Prostate gland (tissue), 2 donors: ENCODE measurements around the gene OBSL1.

Experiments
- POLR2AphosphoS5 ChIP-seq: sonication (generic); formaldehyde crosslinking; IDR thresholded peaks from one replicate; pipeline ENCODE4 v1.6.1; 2017; ENCODE audit warnings: antibody characterized with exemption
- TF ChIP-seq, protein P1 (sequence below), 4 experiments: fragments of 200-600 bp in 2 of 4; fragments of 450-650 bp in 2 of 4; sonication (generic) in 2 of 4; IDR thresholded peaks; 1 replicate in 3 of 4; 2 replicates in 1 of 4; pipeline ENCODE4 v1.5.1; 2016 to 2019; ENCODE audit warnings: antibody characterized with exemption in 4 of 4, mild to moderate bottlenecking in 2 of 4, moderate library complexity in 2 of 4

- TF ChIP-seq POLR2AphosphoS5: no peak
- TF ChIP-seq, protein P1, sequence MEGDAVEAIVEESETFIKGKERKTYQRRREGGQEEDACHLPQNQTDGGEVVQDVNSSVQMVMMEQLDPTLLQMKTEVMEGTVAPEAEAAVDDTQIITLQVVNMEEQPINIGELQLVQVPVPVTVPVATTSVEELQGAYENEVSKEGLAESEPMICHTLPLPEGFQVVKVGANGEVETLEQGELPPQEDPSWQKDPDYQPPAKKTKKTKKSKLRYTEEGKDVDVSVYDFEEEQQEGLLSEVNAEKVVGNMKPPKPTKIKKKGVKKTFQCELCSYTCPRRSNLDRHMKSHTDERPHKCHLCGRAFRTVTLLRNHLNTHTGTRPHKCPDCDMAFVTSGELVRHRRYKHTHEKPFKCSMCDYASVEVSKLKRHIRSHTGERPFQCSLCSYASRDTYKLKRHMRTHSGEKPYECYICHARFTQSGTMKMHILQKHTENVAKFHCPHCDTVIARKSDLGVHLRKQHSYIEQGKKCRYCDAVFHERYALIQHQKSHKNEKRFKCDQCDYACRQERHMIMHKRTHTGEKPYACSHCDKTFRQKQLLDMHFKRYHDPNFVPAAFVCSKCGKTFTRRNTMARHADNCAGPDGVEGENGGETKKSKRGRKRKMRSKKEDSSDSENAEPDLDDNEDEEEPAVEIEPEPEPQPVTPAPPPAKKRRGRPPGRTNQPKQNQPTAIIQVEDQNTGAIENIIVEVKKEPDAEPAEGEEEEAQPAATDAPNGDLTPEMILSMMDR (IDR thresholded peaks at IDR 0.05): peak in 2 of 4 experiments; percentile 7 to 8
Observed at GRCh38 chr2:219542931-219543595, 28.3 kb downstream of the OBSL1 start.
